ENCODE data around the gene CRHR1.

GRCh38 chr17:45792995-45793755 lies 9.1 kb downstream of the CRHR1 start:
- TF ChIP-seq CTCF (IDR thresholded peaks at IDR 0.05; ENCODE audit: borderline replicate concordance, extremely low read depth, low read length, poor library complexity, severe bottlenecking) = no peak
- TF ChIP-seq EZH2 (IDR thresholded peaks at IDR 0.05; ENCODE audit: borderline replicate concordance, low read depth, low read length, severe bottlenecking) = no peak
